Sigmoid colon (tissue), 7 donors: ENCODE measurements around the gene MEA1. TPM values are rescaled to one million over a fixed set of nuclear protein-coding genes. Genes with fewer than 3 reads are reported as not detected.
"Not testable (repeated sequence)": the region's sequence is repeated elsewhere in the genome, so short reads cannot be mapped to it uniquely, and the experiment has no call there.

Source experiments
- DNase-seq: peaks from one replicate; pipeline ENCODE4 v3.0.0-alpha.2; 2019
- H3K27ac ChIP-seq, 4 donors: fragments of 200-600 bp; sonication (generic); one replicate each; pipeline ENCODE4 v1.5.1; 2016 to 2019; ENCODE audit warnings: mild to moderate bottlenecking in 1 of 4
- H3K27me3 ChIP-seq, 3 donors: fragments of 200-600 bp; sonication (generic); one replicate each; pipeline ENCODE4 v1.5.1; 2019; ENCODE audit warnings: mild to moderate bottlenecking in 1 of 3
- H3K36me3 ChIP-seq, 4 donors: fragments of 200-600 bp; sonication (generic); one replicate each; pipeline ENCODE4 v1.5.1; 2016 to 2019
- H3K4me1 ChIP-seq, 4 donors: fragments of 200-600 bp; sonication (generic); one replicate each; pipeline ENCODE4 v1.5.1; 2017 to 2019
- H3K4me3 ChIP-seq, 4 donors: fragments of 200-600 bp; sonication (generic); one replicate each; pipeline ENCODE4 v1.5.1; 2017 to 2019; ENCODE audit warnings: mild to moderate bottlenecking in 2 of 4, moderate library complexity in 1 of 4
- H3K9me3 ChIP-seq, 4 donors: fragments of 200-600 bp in 3 of 4; sonication (generic) in 3 of 4; one replicate each; pipeline versions ENCODE4 v1.5.1 to v1.6.1; 2013 to 2019
- EP300 ChIP-seq, 4 donors: sonication (generic); formaldehyde crosslinking; IDR thresholded peaks; one replicate each; pipeline ENCODE4 v1.6.1; 2017; ENCODE audit warnings: antibody characterized with exemption in 4 of 4
- POLR2A ChIP-seq, 2 donors: fragments of 450-650 bp; IDR thresholded peaks; one replicate each; pipeline ENCODE4 v1.6.1; 2016; ENCODE audit warnings: antibody characterized with exemption in 2 of 2, mild to moderate bottlenecking in 2 of 2, moderate library complexity in 2 of 2
- POLR2AphosphoS5 ChIP-seq, 4 donors: sonication (generic); formaldehyde crosslinking; IDR thresholded peaks; one replicate each; pipeline ENCODE4 v1.6.1; 2017; ENCODE audit warnings: antibody characterized with exemption in 4 of 4
- WGBS, 2 donors: extraction: QIAGEN DNeasy Blood & Tissue Kit; methylation state at CpG; one replicate each; pipeline ENCODE4 v1.1.7; 2013; 5-methylcytosine and 5-hydroxymethylcytosine counted together
- intact Hi-C: fragments of 100-400 bp; cut with DNase I; formaldehyde crosslinking; loops from one replicate; pipeline ENCODE4 v1.15.1; 2023
- polyA plus RNA-seq, 3 donors: library from polyadenylated mRNA; stranded (reverse); fragments of 200-250 nt; gene quantifications; one replicate each; pipeline ENCODE4 v1.2.3, GENCODE V29; 2013
- total RNA-seq, 4 donors: library from RNA; depleted of rRNA; stranded (reverse); fragments of >200 nt; gene quantifications; one replicate each; pipeline ENCODE4 v1.1.0, GENCODE V29; 2016
- TF ChIP-seq, protein P1 (sequence below), 4 experiments: fragments of 450-650 bp in 3 of 4; fragments of 200-600 bp in 1 of 4; IDR thresholded peaks; one replicate each; pipeline ENCODE4 v1.5.1; 2016 to 2019; ENCODE audit warnings: antibody characterized with exemption in 4 of 4, mild to moderate bottlenecking in 3 of 4, moderate library complexity in 2 of 4
- donor health status: healthy with polysubstance abuse.
- donor health status: Bipolar disorder and iron deficiency.
- donor health status: healthy.

Gene MEA1
- total and polyA plus RNA-seq, 7 donors = 49.0 to 93.1 (median 73.8) TPM

- intact Hi-C loops = loop anchor here (5.0 kb wide), 1 partner anchor 91 kb away; no protein-coding TSS in a partner anchor
Observed at GRCh38 chr6:43050981-43051380, 37.2 kb upstream of the MEA1 start.

GRCh38 chr6:43047998-43048397, 34.3 kb upstream of the MEA1 start:
- Histone ChIP-seq H3K36me3 (peaks cover 0 to 67% (median 13%) of the 10 kb centered on the region in 4 donors), H3K9me3 (no peaks in the 10 kb centered on the region), H3K27ac (no peak overlapping the region), H3K27me3 (no peaks in the 10 kb centered on the region), H3K4me1 (peaks cover 0 to 8% (median 1%) of the 10 kb centered on the region in 4 donors), H3K4me3 (no peak overlapping the region)
- TF ChIP-seq POLR2A (IDR thresholded peaks at IDR 0.05) (no peak), POLR2AphosphoS5 (IDR thresholded peaks at IDR 0.05) (no peak), EP300 (IDR thresholded peaks at IDR 0.05) (no peak)
- TF ChIP-seq, protein P1, sequence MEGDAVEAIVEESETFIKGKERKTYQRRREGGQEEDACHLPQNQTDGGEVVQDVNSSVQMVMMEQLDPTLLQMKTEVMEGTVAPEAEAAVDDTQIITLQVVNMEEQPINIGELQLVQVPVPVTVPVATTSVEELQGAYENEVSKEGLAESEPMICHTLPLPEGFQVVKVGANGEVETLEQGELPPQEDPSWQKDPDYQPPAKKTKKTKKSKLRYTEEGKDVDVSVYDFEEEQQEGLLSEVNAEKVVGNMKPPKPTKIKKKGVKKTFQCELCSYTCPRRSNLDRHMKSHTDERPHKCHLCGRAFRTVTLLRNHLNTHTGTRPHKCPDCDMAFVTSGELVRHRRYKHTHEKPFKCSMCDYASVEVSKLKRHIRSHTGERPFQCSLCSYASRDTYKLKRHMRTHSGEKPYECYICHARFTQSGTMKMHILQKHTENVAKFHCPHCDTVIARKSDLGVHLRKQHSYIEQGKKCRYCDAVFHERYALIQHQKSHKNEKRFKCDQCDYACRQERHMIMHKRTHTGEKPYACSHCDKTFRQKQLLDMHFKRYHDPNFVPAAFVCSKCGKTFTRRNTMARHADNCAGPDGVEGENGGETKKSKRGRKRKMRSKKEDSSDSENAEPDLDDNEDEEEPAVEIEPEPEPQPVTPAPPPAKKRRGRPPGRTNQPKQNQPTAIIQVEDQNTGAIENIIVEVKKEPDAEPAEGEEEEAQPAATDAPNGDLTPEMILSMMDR (IDR thresholded peaks at IDR 0.05) = no peak
- intact Hi-C loops = no loop called here
- no peak for DNase-seq
- WGBS, 2 donors = 94 to 95% methylated on average over 7 of the region's 7 CpGs

More at GRCh38 chr6:43050981-43051380, 37.2 kb upstream of the MEA1 start:
- Histone ChIP-seq H3K36me3 (peaks cover 3 to 51% (median 10%) of the 10 kb centered on the region in 4 donors), H3K27me3 (no peaks in the 10 kb centered on the region), H3K9me3 (no peaks in the 10 kb centered on the region), H3K27ac (no peak overlapping the region), H3K4me3 (no peak overlapping the region), H3K4me1 (peaks cover 0 to 17% (median 11%) of the 10 kb centered on the region in 4 donors)
- TF ChIP-seq POLR2A (IDR thresholded peaks at IDR 0.05) (no peak), POLR2AphosphoS5 (IDR thresholded peaks at IDR 0.05) (no peak), EP300 (IDR thresholded peaks at IDR 0.05) (no peak)
- TF ChIP-seq, protein P1 (IDR thresholded peaks at IDR 0.05) = no peak
- DNase-seq = no peak
- 96 to 97% methylated on average over 17 of the region's 17 CpGs for WGBS, 2 donors

GRCh38 chr6:43045371-43045930, 31.7 kb upstream of the MEA1 start:
- no peaks in the 10 kb centered on the region for H3K4me1 ChIP-seq
- intact Hi-C loops = no loop called here
- H3K36me3 ChIP-seq = peaks cover 0 to 80% (median 17%) of the 10 kb centered on the region in 4 donors
- no peaks in the 10 kb centered on the region for H3K27me3 ChIP-seq
- DNase-seq = no peak
- H3K27ac ChIP-seq = no peak overlapping the region
- no peak overlapping the region for H3K4me3 ChIP-seq
- WGBS, 2 donors = 93 to 95% methylated on average over 11 of the region's 11 CpGs
- TF ChIP-seq, protein P1 (IDR thresholded peaks at IDR 0.05) = no peak
- no peak for TF ChIP-seq POLR2AphosphoS5 (IDR thresholded peaks at IDR 0.05)
- TF ChIP-seq POLR2A (IDR thresholded peaks at IDR 0.05) = no peak
- no peak for TF ChIP-seq EP300 (IDR thresholded peaks at IDR 0.05)
- H3K9me3 ChIP-seq = no peaks in the 10 kb centered on the region

GRCh38 chr6:43043310-43043709, 29.6 kb upstream of the MEA1 start:
- Histone ChIP-seq H3K27me3 (no peaks in the 10 kb centered on the region), H3K36me3 (peaks cover under 1 to 79% (median 14%) of the 10 kb centered on the region in 4 donors), H3K4me1 (no peaks in the 10 kb centered on the region), H3K4me3 (no peak overlapping the region), H3K27ac (no peak overlapping the region), H3K9me3 (no peaks in the 10 kb centered on the region)
- intact Hi-C loops = no loop called here
- DNase-seq = no peak
- 94% methylated on average over 9 of the region's 9 CpGs for WGBS, 2 donors
- TF ChIP-seq POLR2AphosphoS5 (IDR thresholded peaks at IDR 0.05) (no peak), EP300 (IDR thresholded peaks at IDR 0.05) (no peak), POLR2A (IDR thresholded peaks at IDR 0.05) (no peak)
- TF ChIP-seq, protein P1 (IDR thresholded peaks at IDR 0.05) = no peak

DNA sequence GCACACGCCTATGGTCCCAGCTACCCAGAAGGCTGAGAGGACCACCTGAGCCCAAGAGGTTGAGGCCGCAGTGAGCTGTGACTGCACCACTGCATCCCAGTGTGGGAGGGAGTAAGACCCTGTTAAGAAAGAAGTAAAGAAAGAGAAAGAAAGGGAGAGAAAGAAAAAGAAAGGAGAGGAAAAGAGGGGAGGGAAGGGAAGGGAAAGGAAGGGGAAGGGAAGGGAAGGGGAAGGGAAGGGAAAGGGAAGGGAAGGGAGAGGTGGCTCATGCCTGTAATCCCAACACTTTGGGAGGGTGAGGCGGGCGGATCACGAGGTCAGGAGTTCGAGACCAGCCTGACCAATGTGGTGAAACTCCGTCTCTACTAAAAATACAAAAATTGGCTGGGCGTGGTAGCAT, 27.7 kb upstream of the MEA1 start:
- H3K4me1 ChIP-seq, H3K9me3 ChIP-seq, H3K27ac ChIP-seq, DNase-seq, intact Hi-C loops, H3K27me3 ChIP-seq, H3K4me3 ChIP-seq: not testable (repeated sequence)
- H3K36me3 ChIP-seq = peaks cover 14 to 81% (median 25%) of the 10 kb centered on the region in 4 donors
- WGBS, 2 donors = 92 to 97% methylated on average over 8 of the region's 8 CpGs
